Measurements from ENCODE around the gene OLFML3.

OLFML3 gene, protein sequence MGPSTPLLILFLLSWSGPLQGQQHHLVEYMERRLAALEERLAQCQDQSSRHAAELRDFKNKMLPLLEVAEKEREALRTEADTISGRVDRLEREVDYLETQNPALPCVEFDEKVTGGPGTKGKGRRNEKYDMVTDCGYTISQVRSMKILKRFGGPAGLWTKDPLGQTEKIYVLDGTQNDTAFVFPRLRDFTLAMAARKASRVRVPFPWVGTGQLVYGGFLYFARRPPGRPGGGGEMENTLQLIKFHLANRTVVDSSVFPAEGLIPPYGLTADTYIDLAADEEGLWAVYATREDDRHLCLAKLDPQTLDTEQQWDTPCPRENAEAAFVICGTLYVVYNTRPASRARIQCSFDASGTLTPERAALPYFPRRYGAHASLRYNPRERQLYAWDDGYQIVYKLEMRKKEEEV

DNA sequence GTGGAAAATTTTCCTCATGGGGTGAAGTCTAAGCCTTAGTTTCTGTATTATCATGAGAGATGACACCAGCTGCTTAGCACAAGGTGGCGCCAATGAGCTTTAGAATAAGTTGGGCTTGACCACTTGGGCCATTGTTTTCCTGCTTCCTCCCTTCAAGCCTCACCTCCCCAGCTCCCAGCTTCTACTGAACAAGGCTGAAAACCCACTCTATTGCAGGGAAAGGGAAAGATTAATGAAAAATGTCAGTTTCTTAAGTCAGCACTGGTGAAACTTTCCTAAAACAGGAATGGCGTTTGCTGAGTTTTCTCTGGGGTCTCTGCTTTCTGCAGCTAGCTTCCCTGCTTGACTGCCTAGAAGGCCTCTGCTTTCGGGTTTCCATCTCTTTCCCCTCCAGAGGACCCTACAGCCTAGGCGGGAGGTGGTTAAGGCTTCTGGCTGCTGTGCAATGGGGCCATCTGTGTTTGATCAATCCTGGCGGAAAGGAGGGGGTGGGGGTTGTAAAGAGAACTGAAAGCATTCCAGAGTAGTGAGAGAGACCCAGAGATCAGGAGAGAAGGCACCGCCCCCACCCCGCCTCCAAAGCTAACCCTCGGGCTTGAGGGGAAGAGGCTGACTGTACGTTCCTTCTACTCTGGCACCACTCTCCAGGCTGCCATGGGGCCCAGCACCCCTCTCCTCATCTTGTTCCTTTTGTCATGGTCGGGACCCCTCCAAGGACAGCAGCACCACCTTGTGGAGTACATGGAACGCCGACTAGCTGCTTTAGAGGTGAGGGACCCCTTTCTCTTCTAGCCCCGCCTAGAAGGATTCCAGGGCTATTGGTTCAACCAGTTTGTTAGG is at the start of gene OLFML3:
Gene OLFML3, plus strand, starts transcription at position 612 of the 840 bp plus-strand sequence. Its CDS starts 43 bp downstream, at position 655.
- in situ Hi-C loops (cut with MboI; ENCODE audit: low sequenced_read_pairs) = loop anchor here (25.0 kb wide), 1 partner anchor 308 kb away; no protein-coding TSS in a partner anchor

DNA sequence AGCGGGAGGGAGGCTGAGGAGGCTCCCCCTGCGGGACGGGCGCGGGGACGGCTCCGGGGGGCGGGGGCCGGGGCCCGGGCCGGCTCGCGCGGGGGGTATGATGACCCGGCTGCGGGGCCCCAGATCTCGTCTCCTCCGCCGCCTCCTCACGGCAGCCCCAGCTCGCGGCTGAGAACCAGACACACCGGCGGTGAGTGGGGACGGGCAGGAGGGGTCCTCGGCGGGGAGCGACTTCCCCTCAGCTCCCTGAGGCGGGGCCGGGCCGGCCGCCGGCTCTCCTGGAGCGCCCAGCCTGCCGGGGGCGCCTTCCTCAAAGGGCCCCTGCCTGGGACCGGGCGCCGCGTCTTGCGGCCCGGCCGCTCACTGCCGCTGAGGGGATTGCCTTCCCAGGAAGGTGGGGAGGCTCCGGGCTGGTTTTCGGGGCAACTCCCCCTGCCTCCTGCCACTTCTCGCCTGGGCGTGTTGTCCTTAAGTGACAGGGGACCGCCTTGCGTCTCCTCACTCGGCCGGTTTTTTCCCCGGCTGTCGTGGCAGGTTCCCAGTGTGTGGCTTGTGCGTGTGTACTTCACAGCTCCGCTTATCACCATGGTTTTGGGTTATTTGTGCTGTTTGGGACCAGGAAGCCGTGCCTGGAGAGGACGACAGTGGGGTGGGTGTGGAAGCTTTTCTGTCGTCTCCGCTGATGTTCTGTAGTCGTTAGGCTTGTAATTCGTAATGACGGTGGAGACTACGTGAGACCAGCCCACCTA is 49.4 kb upstream of the OLFML3 start:
- in situ Hi-C loops (cut with MboI; ENCODE audit: low sequenced_read_pairs) = no loop called here

DNA sequence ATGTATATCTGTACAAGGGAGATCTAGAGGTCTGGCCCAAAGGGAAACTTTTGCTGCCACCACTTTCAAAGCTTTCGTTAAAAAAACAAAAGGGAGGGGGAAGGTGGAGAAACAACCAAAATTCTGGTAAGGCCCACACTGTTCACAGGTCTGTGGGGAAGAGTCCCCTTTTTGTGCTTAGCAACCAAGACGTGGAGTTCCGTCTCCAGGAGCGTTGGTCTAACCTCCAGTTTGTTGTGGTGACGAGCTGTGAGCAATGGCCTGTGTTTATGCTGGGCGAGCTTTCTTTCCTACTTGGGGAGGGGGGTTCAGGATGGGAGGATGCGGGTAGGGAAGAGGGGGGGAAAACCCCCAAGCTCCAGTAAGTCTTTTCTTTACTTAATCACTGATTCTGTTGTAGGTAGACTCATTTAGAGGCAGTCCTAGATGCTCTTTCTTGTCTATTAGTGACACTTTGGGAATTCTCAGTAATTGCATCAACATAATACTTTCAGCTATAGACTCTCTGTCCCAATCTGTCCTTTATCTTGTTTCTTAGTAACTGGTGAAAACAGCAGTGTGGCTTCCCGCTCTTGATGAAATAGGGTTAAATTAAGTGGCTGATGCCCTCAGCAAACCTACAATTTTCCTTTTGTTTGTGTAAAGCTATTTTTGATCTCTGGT is 48.6 kb upstream of the OLFML3 start:
- in situ Hi-C loops (cut with MboI; ENCODE audit: low sequenced_read_pairs) = no loop called here

DNA sequence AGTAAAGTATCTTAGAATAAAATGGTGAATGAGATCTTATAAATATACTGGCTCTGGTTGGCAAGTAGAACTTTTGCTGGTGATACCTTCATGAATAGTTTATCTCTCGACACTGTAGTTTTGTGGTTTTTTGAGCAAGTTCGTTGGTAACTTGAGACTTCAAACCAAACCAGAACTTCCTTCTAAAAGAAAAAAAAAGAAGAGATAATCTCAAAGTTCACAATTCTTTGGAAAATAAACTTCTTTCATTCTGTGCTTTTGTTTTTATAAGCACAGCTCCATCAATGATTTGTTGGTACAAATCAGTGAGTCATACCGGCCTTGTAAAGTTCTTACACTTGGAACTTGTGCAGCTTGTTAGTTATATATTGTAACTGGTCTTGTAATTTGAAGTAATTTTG is 47.8 kb upstream of the OLFML3 start:
- in situ Hi-C loops (cut with MboI; ENCODE audit: low sequenced_read_pairs) = no loop called here

GRCh38 chr1:113934006-113934405 is 45.3 kb upstream of the OLFML3 start:
- in situ Hi-C loops (cut with MboI; ENCODE audit: low sequenced_read_pairs) = no loop called here

DNA sequence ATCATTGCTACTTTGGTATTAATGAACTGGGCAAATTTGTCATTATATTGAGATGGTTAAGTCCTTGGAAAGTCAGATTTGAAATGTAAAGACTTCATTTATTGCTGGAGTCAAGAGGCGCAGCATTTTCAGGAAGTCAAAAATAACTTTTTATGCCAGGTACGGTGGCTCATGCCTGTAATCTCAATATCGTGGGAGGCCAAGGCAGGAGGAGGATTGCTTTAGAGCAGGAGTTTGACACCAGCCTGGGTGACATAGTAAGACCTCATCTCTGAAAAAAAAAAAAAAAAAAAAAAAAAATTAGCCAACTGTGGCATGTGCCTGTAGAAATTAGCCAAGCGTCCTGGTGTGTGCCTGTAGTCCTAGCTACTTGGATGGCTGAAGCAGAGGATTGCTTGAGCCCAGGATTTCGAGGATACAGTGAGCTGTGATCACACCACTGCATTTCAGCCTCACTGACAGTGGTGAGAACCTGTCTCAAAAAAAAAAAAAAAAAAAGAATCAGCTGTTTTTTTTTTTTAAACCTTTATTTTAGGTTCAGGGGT is 44.7 kb upstream of the OLFML3 start:
- in situ Hi-C loops (cut with MboI; ENCODE audit: low sequenced_read_pairs) = no loop called here

GRCh38 chr1:113935176-113935575 is 44.1 kb upstream of the OLFML3 start:
- in situ Hi-C loops (cut with MboI; ENCODE audit: low sequenced_read_pairs) = no loop called here

GRCh38 chr1:113935970-113936369 is 43.3 kb upstream of the OLFML3 start:
- in situ Hi-C loops (cut with MboI; ENCODE audit: low sequenced_read_pairs) = no loop called here

GRCh38 chr1:113937146-113937545 is 42.1 kb upstream of the OLFML3 start:
- in situ Hi-C loops (cut with MboI; ENCODE audit: low sequenced_read_pairs) = no loop called here

GRCh38 chr1:113938192-113938591 is 41.1 kb upstream of the OLFML3 start:
- in situ Hi-C loops (cut with MboI; ENCODE audit: low sequenced_read_pairs) = no loop called here

GRCh38 chr1:113940365-113941244 is 38.7 kb upstream of the OLFML3 start:
- in situ Hi-C loops (cut with MboI; ENCODE audit: low sequenced_read_pairs) = no loop called here

GRCh38 chr1:113941245-113941559 is 38.1 kb upstream of the OLFML3 start:
- in situ Hi-C loops (cut with MboI; ENCODE audit: low sequenced_read_pairs) = no loop called here

GRCh38 chr1:113942527-113942926 is 36.7 kb upstream of the OLFML3 start:
- in situ Hi-C loops (cut with MboI; ENCODE audit: low sequenced_read_pairs) = no loop called here

DNA sequence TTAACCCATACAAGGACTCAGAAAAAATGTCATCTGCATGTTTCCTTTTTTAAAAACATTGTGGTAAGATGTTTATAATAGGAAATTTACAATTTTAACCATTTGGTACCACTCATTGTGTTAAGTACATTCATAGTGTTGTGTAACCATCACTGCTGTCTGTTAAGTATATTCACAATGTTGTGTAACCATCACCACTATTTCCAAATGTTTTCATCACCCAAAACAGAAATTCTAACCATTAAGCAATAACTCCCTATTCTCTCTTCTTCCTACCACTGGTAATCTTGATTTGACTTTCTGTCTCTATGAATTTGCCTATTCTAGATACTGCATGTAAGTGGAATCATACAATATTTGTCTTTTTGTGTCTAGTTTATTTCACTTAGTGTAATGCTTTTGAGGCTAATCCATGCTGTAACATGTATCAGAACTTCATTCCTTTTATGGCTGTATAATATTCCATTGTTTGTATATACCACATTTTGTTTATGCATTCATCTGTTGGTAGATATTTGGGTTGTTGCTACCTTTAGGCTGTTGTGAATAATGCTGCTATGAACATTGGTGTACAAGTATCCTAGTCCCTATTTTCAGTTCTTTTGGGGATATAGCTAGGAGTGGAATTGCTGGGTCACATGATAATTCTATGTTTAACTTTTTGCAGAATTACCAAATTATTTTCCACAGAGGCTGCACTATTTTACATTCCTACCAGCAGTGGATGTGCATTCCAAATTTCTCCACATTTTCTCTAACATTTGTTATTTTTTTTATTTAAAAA is 36.1 kb upstream of the OLFML3 start:
- in situ Hi-C loops (cut with MboI; ENCODE audit: low sequenced_read_pairs) = no loop called here

GRCh38 chr1:113945329-113945728 is 33.9 kb upstream of the OLFML3 start:
- in situ Hi-C loops (cut with MboI; ENCODE audit: low sequenced_read_pairs) = no loop called here

GRCh38 chr1:113946112-113946511 is 33.2 kb upstream of the OLFML3 start:
- in situ Hi-C loops (cut with MboI; ENCODE audit: low sequenced_read_pairs) = no loop called here

- in situ Hi-C loops (cut with MboI; ENCODE audit: low sequenced_read_pairs) = no loop called here
Observed at GRCh38 chr1:113946678-113947387, 32.4 kb upstream of the OLFML3 start.

Data from HL-60/S4 treated with retinoic acid at 250 ng/mL for 4 days and 3 days (cell line).